ENCODE results near the gene ASTN2. TPM values are rescaled to one million over a fixed set of nuclear protein-coding genes. Genes with fewer than 3 reads are reported as not detected.
"Not testable (repeated sequence)": the region's sequence is repeated elsewhere in the genome, so short reads cannot be mapped to it uniquely, and the experiment has no call there.

ASTN2 gene
- total RNA-seq, 1 donor from 2014 or later, result 2.7 TPM

DNA sequence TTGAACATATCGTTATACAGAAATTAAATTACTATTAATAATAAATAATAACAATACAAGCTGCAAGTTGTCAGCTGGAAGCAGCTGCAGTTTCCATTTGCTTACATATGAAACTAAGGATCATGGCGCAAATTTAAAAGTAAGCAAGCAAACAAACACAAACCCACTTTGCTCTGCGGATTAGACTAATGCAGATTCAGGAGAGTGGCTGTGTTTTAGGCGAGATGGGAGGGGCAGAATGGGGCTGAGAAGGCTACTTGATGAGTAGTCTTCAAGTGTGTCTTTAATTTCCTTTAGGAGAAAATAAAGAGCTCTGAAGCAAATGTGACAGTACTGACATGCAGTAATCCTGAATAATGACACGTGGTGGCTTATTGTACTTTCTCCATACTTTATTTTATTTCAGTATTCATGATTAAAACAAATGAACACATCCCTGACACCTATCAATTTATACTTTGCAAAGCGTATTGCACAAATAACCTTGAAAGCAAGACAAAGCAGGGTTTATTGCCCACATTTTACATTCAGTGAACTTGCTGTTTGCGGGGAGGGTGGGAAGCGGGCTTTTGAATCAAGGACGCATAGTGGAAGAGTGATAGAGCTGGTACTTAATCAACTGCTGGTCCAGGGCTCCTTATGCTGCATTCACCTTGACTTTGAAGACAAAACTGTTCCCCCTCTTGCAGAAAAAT lies 949.1 kb downstream of the ASTN2 start:
- H3K9me3 Mint-ChIP-seq, result no peaks in the 10 kb centered on the region
- H3K4me1 Mint-ChIP-seq (ENCODE audit: low read depth), result peaks cover 6% of the 10 kb centered on the region
- intact Hi-C loops (cut with micrococcal nuclease), result no loop called here
- no peaks in the 10 kb centered on the region for H3K36me3 Mint-ChIP-seq (ENCODE audit: low read depth)
- no peak overlapping the region for H3K27ac Mint-ChIP-seq
- DNase-seq (ENCODE audit: low spot score), result no peak
- no peak overlapping the region for H3K4me3 Mint-ChIP-seq (ENCODE audit: low read depth)
- H3K27me3 Mint-ChIP-seq (ENCODE audit: low read depth), result no peaks in the 10 kb centered on the region

DNA sequence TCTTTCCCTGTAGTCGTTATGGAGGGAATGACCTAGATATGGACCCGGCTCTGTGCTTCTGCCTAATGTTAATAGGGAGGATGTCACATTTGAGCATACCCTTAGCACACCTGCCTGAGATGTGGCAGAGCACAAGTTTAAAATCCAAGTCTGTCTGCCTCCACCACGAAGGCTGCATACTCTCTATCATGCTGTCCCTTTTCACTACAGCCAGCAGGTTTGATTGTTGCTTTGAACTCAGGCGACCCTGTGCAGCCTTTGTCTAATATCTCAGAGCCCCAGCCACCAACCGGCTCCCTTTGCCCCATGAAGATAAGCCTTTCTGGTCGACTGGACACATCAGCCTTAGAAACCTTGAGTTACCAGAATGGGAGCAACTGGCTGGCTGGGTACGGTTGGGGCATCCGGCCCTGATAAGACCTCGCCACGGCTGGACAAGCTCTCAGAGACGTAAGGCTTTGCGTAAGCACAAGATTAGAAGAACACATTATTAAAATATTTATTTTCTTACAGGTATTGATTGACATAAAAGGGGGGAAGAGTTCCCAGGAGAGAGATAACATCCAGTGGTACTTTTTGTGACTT lies 949.8 kb downstream of the ASTN2 start:
- H3K27me3 Mint-ChIP-seq (ENCODE audit: low read depth), result no peaks in the 10 kb centered on the region
- no peaks in the 10 kb centered on the region for H3K36me3 Mint-ChIP-seq (ENCODE audit: low read depth)
- H3K9me3 Mint-ChIP-seq, result no peaks in the 10 kb centered on the region
- no peak overlapping the region for H3K27ac Mint-ChIP-seq
- DNase-seq (ENCODE audit: low spot score), result no peak
- intact Hi-C loops (cut with micrococcal nuclease), result no loop called here
- H3K4me3 Mint-ChIP-seq (ENCODE audit: low read depth), result no peak overlapping the region
- peaks cover 6% of the 10 kb centered on the region for H3K4me1 Mint-ChIP-seq (ENCODE audit: low read depth)

DNA sequence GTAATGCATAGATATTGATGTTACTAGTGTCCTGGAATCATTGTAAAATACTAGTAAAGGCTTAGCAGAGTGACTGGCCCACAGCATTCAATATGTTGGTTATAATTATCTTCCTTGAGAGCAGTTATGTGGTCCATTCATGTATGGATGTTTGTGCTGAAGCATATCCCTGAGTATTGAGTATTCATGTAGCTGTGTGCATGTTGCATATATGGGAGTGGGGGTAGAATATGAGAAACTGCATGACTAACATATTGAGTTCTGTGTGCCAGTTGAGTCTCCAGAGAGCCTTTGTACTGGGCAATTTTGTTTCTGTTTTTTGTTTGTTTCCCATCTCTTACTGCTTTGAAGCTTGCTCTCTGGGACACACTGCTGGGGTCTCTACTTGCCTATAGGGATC lies 950.4 kb downstream of the ASTN2 start:
- intact Hi-C loops (cut with micrococcal nuclease), result no loop called here
- Mint-ChIP-seq H3K27me3 (ENCODE audit: low read depth) (no peaks in the 10 kb centered on the region), H3K27ac (no peak overlapping the region), H3K4me1 (ENCODE audit: low read depth) (peaks cover 6% of the 10 kb centered on the region), H3K9me3 (no peaks in the 10 kb centered on the region), H3K4me3 (ENCODE audit: low read depth) (no peak overlapping the region), H3K36me3 (ENCODE audit: low read depth) (no peaks in the 10 kb centered on the region)
- DNase-seq (ENCODE audit: low spot score), result no peak

DNA sequence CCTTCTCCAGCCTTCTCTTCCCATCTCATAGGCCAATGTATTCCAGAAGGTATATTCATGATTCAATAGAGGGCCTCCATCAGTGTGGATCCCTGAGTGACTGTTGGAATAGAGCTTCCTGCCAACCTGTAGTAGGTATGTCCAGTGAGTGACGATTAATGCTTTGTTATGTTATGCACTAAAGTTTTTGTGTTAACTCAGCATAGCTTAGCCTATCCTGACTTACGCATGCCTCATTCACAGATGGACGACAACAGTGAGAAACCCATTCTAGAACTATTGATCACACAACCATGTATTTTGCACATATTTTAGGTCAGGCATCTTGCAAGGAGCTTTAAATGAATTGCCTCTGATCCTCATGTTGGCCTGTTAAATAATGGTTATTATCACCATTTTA lies 953.2 kb downstream of the ASTN2 start:
- H3K36me3 Mint-ChIP-seq (ENCODE audit: low read depth), result no peaks in the 10 kb centered on the region
- H3K9me3 Mint-ChIP-seq, result peaks cover 6% of the 10 kb centered on the region
- DNase-seq (ENCODE audit: low spot score), result no peak
- intact Hi-C loops (cut with micrococcal nuclease), result no loop called here
- no peak overlapping the region for H3K4me3 Mint-ChIP-seq (ENCODE audit: low read depth)
- no peak overlapping the region for H3K27ac Mint-ChIP-seq
- no peaks in the 10 kb centered on the region for H3K27me3 Mint-ChIP-seq (ENCODE audit: low read depth)
- no peaks in the 10 kb centered on the region for H3K4me1 Mint-ChIP-seq (ENCODE audit: low read depth)

DNA sequence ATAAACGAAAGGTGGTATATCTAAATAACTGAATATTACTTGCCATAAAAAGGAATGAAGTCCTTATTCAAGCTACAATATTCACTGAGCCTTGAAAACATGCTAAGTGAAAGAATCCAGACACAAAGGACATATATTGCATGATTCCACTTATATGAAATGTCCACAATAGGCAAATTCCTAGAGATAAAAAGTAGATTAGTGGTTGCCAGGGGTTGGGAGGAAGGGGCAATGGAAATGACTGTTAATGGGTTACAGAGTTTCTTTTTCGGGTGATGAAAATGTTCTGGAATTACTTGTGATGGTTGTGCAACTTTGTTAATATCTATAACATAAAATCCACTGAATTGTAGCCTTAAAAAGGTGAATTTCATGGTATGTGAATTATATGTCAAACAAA lies 954.8 kb downstream of the ASTN2 start:
- intact Hi-C loops (cut with micrococcal nuclease), result no loop called here
- Mint-ChIP-seq H3K9me3 (peaks cover 14% of the 10 kb centered on the region), H3K4me1 (ENCODE audit: low read depth) (no peaks in the 10 kb centered on the region), H3K27me3 (ENCODE audit: low read depth) (no peaks in the 10 kb centered on the region), H3K27ac (no peak overlapping the region), H3K36me3 (ENCODE audit: low read depth) (no peaks in the 10 kb centered on the region), H3K4me3 (ENCODE audit: low read depth) (no peak overlapping the region)
- no peak for DNase-seq (ENCODE audit: low spot score)

DNA sequence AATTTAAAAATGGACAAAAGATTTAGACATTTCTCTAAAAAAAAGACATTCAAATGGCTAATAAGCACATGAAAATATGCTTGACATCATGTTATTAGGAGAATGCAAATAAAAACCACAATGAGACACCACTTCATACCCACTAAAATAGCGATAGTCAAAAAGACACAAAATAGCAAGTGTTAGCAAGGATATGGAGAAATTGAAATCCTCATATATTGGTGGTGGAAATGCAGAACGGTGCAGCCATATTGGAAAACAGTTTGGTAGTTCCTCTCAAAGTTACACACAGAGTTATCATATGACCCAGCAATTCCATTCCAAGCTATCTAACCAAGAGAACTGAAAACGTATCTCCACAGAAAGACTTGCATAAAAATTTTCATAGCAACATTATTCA lies 955.3 kb downstream of the ASTN2 start:
- intact Hi-C loops (cut with micrococcal nuclease), result no loop called here
- no peaks in the 10 kb centered on the region for H3K4me1 Mint-ChIP-seq (ENCODE audit: low read depth)
- no peak overlapping the region for H3K27ac Mint-ChIP-seq
- no peak for DNase-seq (ENCODE audit: low spot score)
- no peak overlapping the region for H3K4me3 Mint-ChIP-seq (ENCODE audit: low read depth)
- no peaks in the 10 kb centered on the region for H3K36me3 Mint-ChIP-seq (ENCODE audit: low read depth)
- H3K27me3 Mint-ChIP-seq (ENCODE audit: low read depth), result no peaks in the 10 kb centered on the region
- peaks cover 14% of the 10 kb centered on the region for H3K9me3 Mint-ChIP-seq

DNA sequence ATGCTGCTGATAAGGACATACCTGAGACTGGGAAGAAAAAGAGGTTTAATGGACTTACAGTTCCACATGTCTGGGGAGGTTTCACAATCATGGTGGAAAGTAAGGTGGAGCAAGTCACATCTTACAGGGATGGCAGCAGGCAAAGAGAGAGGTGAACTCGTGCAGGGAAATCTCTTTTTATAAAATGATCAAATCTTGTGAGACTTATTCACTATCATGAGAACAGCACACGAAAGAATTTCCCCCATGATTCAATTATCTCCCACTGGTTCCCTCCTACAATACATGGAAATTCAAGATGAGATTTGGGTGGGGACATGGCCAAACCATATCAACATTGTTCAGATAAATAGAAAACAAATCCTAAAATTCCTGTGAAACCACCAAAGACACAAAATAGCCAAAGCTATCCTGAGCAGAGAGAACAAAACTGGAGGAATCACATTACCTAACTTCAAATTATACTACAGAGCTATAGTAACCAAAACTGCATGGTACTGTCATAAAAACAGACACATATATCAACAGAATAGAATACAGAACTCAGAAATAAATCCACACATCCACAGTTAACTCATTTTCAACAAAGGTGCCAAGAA lies 958.3 kb downstream of the ASTN2 start:
- Mint-ChIP-seq H3K27ac (no peak overlapping the region), H3K36me3 (ENCODE audit: low read depth) (no peaks in the 10 kb centered on the region), H3K9me3 (peaks cover 14% of the 10 kb centered on the region), H3K27me3 (ENCODE audit: low read depth) (no peaks in the 10 kb centered on the region), H3K4me3 (ENCODE audit: low read depth) (no peak overlapping the region), H3K4me1 (ENCODE audit: low read depth) (no peaks in the 10 kb centered on the region)
- no peak for DNase-seq (ENCODE audit: low spot score)
- intact Hi-C loops (cut with micrococcal nuclease), result no loop called here

DNA sequence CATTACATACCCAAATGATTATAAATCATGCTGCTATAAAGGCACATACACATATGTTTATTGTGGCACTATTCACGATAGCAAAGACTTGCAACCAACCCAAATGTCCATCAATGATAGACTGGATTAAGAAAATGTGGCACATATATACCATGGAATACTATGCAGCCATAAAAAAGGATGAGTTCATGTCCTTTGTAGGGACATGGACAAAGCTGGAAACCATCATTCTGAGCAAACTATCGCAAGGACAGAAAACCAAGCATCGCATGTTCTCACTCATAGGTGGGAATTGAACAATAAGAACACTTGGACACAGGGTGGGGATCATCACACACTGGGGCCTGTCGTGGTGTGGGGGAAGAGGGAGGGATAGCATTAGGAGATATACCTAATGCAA lies 960.3 kb downstream of the ASTN2 start:
- H3K27me3 Mint-ChIP-seq (ENCODE audit: low read depth); H3K27ac Mint-ChIP-seq; H3K36me3 Mint-ChIP-seq (ENCODE audit: low read depth); H3K4me3 Mint-ChIP-seq (ENCODE audit: low read depth); H3K4me1 Mint-ChIP-seq (ENCODE audit: low read depth); intact Hi-C loops (cut with micrococcal nuclease); DNase-seq (ENCODE audit: low spot score): not testable (repeated sequence)
- H3K9me3 Mint-ChIP-seq, result peaks cover 14% of the 10 kb centered on the region

DNA sequence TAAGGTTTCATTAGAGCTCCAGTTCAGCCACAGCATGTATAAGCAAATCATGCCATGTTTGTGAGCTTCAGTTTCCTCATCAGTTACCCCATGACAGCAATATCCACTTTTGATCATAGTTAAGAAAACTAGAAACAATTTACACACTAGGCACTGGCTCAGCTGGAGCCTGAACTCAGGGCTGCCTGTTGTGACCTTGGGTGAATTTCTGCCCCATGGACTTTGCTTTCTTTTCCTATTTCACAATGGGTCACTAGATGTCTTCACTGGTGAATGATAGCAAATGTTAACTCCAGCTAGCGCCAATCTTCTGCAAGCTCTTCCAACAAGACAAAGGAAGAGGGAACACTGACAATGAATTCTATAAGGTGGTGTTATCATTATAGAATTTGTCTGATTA lies 961.1 kb downstream of the ASTN2 start:
- Mint-ChIP-seq H3K36me3 (ENCODE audit: low read depth) (no peaks in the 10 kb centered on the region), H3K27ac (no peak overlapping the region), H3K27me3 (ENCODE audit: low read depth) (no peaks in the 10 kb centered on the region), H3K9me3 (peaks cover 14% of the 10 kb centered on the region), H3K4me3 (ENCODE audit: low read depth) (no peak overlapping the region), H3K4me1 (ENCODE audit: low read depth) (no peaks in the 10 kb centered on the region)
- DNase-seq (ENCODE audit: low spot score), result no peak
- intact Hi-C loops (cut with micrococcal nuclease), result no loop called here

DNA sequence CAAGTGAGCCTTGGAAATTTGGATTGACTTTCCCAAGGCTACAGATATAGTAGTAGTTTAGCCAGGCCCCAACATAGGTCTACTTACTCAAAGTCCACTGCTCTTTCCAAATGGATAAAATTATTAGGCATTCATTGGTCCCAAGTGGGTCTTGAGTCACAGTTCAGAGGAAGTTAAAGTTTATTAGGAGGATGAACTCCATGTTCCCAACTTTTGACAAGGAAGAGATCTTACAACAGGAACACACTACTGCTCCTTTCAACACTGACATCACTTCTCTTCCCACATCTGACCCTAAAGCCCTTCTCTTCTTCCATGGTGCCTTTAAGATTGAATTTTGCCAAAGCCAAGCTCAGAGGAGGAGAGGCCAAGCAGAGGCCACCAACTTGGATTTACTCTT lies 962.2 kb downstream of the ASTN2 start:
- H3K27ac Mint-ChIP-seq, result no peak overlapping the region
- no peaks in the 10 kb centered on the region for H3K4me1 Mint-ChIP-seq (ENCODE audit: low read depth)

DNA sequence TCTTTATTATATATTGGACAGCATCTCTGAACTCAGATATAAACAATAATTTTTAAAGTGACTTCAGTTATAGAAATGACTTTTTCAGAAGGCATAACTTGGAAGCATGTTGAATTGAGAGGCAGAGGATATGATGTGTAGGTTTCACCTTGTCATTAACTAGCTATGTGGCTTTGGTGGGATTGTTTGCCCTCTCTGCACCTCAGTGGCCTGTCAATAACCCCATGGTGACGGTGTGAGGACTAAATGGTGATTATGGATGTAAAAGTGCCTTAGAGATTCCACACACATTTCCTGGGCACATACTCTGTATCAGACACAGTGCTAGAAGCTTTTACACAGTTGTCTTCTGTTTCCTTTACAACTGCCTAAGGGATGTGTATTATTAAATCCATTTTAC lies 962.6 kb downstream of the ASTN2 start:
- H3K4me3 Mint-ChIP-seq (ENCODE audit: low read depth), result no peak overlapping the region
- H3K27ac Mint-ChIP-seq, result no peak overlapping the region
- no peak for DNase-seq (ENCODE audit: low spot score)
- H3K9me3 Mint-ChIP-seq, result peaks cover 14% of the 10 kb centered on the region
- intact Hi-C loops (cut with micrococcal nuclease), result no loop called here
- no peaks in the 10 kb centered on the region for H3K27me3 Mint-ChIP-seq (ENCODE audit: low read depth)
- H3K4me1 Mint-ChIP-seq (ENCODE audit: low read depth), result no peaks in the 10 kb centered on the region
- H3K36me3 Mint-ChIP-seq (ENCODE audit: low read depth), result no peaks in the 10 kb centered on the region

More for the DNA sequence above, 962.2 kb downstream of the ASTN2 start:
- DNase-seq (ENCODE audit: low spot score), result no peak
- Mint-ChIP-seq H3K36me3 (ENCODE audit: low read depth) (no peaks in the 10 kb centered on the region), H3K4me3 (ENCODE audit: low read depth) (no peak overlapping the region), H3K9me3 (peaks cover 14% of the 10 kb centered on the region), H3K27me3 (ENCODE audit: low read depth) (no peaks in the 10 kb centered on the region)
- intact Hi-C loops (cut with micrococcal nuclease), result no loop called here

DNA sequence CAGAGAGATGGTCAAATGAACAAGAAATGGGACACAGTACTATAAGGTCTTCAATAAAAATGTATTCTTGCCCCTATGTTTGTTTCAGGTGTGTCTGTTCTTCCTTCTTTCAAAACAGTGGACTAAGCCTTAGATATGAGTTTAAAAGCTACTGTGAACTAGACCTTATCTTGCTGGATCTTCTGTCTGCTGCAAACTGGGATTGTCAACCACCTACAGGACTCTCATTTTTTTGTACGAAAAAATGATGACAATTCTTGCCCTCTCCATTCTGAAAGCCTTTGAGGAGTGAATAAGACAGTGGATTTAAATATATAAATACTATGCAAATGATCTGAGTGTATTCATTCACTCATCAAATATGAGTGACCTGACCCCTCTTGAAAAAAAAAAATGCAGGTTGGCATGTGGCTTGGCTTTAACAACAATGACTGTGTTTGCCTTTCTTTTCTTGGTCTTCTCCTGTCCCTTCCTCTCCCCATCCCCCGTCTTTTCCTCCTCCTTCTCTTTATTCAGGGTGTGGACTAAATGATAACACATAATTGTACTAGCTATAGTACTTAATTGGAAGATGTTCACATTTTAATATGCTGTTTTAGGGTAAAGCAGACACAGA lies 963.2 kb downstream of the ASTN2 start:
- intact Hi-C loops (cut with micrococcal nuclease), result no loop called here
- no peak overlapping the region for H3K4me3 Mint-ChIP-seq (ENCODE audit: low read depth)
- no peaks in the 10 kb centered on the region for H3K4me1 Mint-ChIP-seq (ENCODE audit: low read depth)
- H3K36me3 Mint-ChIP-seq (ENCODE audit: low read depth), result no peaks in the 10 kb centered on the region
- no peak overlapping the region for H3K27ac Mint-ChIP-seq
- no peak for DNase-seq (ENCODE audit: low spot score)
- H3K9me3 Mint-ChIP-seq, result peaks cover 8% of the 10 kb centered on the region
- H3K27me3 Mint-ChIP-seq (ENCODE audit: low read depth), result no peaks in the 10 kb centered on the region

All from activated T-helper 2 cell treated with anti-CD3 and anti-CD28 coated beads, Interferon-gamma antibody, Interleukin-2, Interleukin-4, amounts not matched to agents 10 μg/mL and 5 μg/mL and 100 μg/mL, durations not matched to agents 14 hours and 24 hours and 36 hours (primary cell).